ENCODE results near the gene NAMPT.
A peak's percentile ranks its signal among the peaks of the same experiment; 100 is the strongest.

DNA sequence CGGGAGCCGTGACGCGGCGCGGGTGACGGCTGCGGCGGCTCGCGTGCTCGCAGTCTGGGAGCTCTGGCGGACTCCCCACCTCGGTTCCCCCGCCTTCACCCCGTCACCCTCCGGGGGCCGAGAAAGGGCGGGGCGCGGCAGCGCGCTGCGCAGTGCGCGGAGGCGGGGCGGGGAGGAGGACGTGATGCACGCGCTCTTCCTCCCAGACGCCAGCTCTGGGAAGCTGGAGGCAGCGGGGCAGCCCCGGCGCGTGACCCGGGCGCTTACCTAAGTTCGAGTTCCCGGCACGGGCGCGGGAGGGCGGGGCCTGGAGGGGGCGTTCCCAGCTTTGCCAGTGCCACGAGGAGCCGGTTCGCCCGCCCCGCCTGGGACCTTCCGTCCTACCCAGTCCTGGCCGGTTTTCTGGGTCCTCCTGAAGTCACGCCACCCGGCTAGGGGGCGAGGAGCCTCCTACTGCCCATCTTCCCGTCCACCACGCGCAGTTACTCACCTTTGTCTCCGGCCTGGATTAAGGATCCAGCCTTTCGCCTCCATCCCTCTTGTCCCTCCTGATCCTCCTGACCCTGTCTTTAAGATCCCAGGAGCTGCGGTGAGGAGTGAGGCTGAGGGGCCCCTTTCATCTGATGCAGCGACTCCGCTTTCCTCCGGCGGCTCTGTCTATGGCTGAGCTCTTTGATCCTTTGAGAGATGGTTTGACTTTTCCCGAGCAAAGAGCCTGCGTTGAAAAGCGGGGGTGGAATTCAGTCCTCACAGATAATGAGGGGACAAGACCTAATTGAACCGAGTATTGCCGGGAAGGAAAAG, 470 bp upstream of the NAMPT start:
- TF ChIP-seq NFYB (IDR thresholded peaks at IDR 0.05; ENCODE audit: extremely low read depth, insufficient read length) (no peak), TAF1 (IDR thresholded peaks at IDR 0.05; ENCODE audit: control insufficient read depth, extremely low read depth, insufficient read depth, low read length, severe bottlenecking) (peak; percentile 69), POLR2A (conservative IDR thresholded peaks at IDR 0.05) (peak; percentile 94), PYGO2 (tag; IDR thresholded peaks at IDR 0.05) (no peak), KLF10 (CRISPR knock-in tag; IDR thresholded peaks at IDR 0.05) (no peak), KDM1A (IDR thresholded peaks at IDR 0.05) (peak in 1 of 2 experiments; percentile 58; a peak in 2 of 4 replicates), RAD21 (CRISPR knock-in tag; conservative IDR thresholded peaks at IDR 0.05 in 1 of 2, IDR thresholded peaks at IDR 0.05 in 1 of 2) (peak in 1 of 2 experiments; percentile 18; a peak in 1 of 4 replicates), TEAD2 (tag; IDR thresholded peaks at IDR 0.05) (no peak), ZNF77 (CRISPR knock-in tag; IDR thresholded peaks at IDR 0.05) (no peak), EZH2 (IDR thresholded peaks at IDR 0.05; ENCODE audit: borderline replicate concordance, low read depth, low read length) (no peak), SIX5 (IDR thresholded peaks at IDR 0.05; ENCODE audit: borderline replicate concordance in 1 of 2, insufficient read depth in 1 of 2, low read depth in 1 of 2, low read length in 2 of 2) (no peak)
- TF ChIP-seq, protein P1, sequence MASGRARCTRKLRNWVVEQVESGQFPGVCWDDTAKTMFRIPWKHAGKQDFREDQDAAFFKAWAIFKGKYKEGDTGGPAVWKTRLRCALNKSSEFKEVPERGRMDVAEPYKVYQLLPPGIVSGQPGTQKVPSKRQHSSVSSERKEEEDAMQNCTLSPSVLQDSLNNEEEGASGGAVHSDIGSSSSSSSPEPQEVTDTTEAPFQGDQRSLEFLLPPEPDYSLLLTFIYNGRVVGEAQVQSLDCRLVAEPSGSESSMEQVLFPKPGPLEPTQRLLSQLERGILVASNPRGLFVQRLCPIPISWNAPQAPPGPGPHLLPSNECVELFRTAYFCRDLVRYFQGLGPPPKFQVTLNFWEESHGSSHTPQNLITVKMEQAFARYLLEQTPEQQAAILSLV (tag; IDR thresholded peaks at IDR 0.05) = no peak
- TF ChIP-seq, protein P2, sequence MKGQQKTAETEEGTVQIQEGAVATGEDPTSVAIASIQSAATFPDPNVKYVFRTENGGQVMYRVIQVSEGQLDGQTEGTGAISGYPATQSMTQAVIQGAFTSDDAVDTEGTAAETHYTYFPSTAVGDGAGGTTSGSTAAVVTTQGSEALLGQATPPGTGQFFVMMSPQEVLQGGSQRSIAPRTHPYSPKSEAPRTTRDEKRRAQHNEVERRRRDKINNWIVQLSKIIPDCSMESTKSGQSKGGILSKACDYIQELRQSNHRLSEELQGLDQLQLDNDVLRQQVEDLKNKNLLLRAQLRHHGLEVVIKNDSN (CRISPR knock-in tag; IDR thresholded peaks at IDR 0.05) = peak; percentile 91

Data from K562 (cell line).